DMS 273 (cell line): Measurements from ENCODE around the gene USP49.
A peak's percentile ranks its signal among the peaks of the same experiment; 100 is the strongest.

Experiments
- DNase-seq: peaks from one replicate; lab custom pipeline; 2025; ENCODE audit not compliant: unreplicated experiment; lab: John Stamatoyannopoulos, UW

USP49 gene

DNA sequence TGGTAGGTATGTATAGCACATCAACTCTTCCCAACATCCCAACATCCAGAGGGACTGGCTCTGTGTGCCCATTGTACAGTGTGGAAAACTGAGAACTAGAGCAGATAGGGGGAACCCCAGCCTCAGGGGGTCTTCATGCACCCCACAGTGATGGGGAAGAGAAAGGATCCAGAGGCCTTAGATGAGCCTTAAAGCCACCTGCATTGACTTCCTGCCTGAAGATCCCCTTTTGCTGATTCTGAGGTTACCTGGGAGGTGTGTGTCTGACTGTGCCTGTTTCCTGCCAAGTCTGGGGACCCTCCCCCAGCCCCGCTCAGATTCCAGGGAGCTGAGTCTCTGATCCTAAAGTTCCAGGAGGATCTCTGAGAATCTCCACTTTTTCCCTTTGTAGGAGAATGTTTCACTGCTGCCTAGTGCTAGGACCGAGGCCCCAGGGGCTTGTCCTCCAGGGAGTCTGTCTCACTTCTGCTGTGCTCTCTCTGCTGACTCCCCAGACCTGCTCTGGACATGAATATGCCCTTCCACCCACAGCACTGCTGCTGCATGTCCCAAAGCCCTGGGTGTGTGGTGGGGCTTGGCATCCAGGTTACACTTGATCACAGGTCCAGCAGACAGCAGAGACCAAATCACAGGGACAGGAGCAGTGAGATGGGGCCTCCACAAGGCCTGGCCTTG is 135.1 kb downstream of the USP49 start:
- no peak for DNase-seq

DNA sequence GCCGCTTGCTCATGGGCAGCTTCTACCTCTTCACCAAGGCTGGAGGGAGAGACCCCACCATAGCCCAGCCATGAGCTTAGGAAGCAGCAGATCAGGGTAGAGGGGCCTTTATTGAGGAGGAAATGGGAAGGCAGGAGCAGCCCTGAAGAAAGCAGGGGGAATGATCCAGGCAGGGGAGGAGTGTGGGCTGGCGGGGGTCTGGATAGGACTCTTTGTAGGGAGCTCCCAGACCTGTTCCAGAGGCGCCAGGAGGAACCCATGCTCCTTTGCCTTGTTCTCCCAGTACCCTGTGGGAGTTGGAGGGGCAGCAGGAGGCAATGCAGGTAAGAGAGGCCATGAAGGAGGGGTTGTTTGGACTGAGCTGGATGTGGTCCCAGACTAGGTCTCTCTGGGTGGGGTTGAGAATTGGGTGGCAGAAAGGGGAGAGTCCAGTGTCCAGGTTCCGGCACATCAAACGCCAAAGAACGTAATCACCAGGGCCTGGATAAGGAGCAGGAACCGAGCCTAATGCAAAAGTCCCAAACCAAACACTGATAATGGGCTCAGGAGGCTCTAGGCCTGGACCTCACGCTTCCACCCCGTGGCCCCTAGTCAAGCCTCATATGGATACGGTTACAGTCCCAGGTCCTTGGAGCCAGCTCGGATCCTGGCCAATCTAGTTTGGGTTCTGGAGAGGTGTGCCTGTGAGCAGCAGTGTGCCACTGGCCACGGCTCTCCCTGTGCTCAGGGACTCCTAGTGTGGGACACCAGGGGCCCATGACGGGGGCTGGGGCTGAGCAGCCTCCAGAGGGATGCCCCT is 135.9 kb downstream of the USP49 start:
- no peak for DNase-seq

DNA sequence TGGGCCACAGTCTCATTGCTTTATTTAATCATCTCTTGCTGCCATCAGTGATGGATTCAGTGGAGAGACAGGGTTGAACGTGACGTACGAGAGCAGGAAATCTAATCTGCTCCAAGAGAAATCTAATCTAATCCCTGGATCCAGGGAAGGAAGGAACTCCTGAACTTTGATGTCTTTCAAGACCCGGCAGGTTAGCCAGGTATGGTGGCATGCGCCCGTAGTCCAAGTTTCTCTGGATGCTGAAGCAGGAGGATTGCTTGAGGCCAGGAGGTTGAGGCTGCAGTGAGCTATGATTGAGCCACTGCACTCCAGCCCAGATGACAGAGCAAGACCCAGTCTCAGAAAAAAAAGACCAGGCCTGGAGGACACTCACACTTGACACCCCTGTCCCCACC is 136.5 kb downstream of the USP49 start:
- DNase-seq: no peak

- no peak for DNase-seq
Measured at GRCh38 chr6:41757931-41758640, 137.1 kb downstream of the USP49 start.

GRCh38 chr6:41757271-41757670 is 137.9 kb downstream of the USP49 start:
- DNase-seq: peak; percentile 77

GRCh38 chr6:41756354-41756753 is 138.8 kb downstream of the USP49 start:
- DNase-seq: peak; percentile 63

DNA sequence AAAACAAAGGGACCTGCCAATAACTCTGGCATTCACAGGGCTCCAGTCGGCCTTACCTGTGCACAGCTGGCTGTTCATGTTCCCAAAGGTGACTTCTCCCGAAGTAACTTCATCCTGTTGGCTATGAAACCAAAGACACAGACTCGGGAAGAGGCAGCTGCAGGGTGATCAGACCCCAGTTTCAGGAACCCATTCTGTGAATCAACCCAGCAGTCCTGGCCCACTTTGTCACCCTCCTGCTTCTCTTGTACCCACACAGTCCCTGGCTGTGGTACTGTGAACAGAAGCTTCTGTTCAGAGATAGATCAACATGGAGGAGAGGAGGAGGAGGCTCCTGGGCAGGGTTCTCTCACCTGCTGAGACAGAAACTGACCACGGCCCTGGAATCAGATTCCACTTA is 139.3 kb downstream of the USP49 start:
- DNase-seq: no peak

- DNase-seq: no peak
Measured at GRCh38 chr6:41750374-41750773, 144.8 kb downstream of the USP49 start.

DNA sequence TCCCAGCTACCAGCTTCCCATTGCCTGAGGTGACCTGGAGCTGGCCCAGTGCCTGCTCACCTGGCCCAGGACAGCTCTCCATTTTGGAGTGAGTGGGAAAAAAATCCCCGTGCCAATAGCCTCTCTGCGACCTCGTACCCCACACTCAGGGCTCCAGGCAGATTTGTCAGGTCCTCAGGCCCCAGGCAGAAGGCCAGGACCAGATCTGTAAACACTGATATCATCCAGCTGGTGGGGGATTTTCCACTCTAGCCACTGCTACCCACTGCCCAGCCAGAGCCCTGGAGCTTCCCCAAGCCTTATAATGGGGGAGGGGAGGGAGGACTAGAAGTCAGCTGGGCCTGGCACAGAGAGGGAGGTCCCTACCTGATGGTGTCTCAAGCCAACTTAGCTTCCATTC is 146.6 kb downstream of the USP49 start:
- no peak for DNase-seq

- no peak for DNase-seq
Measured at GRCh38 chr6:41748102-41748477, 147.1 kb downstream of the USP49 start.

DNA sequence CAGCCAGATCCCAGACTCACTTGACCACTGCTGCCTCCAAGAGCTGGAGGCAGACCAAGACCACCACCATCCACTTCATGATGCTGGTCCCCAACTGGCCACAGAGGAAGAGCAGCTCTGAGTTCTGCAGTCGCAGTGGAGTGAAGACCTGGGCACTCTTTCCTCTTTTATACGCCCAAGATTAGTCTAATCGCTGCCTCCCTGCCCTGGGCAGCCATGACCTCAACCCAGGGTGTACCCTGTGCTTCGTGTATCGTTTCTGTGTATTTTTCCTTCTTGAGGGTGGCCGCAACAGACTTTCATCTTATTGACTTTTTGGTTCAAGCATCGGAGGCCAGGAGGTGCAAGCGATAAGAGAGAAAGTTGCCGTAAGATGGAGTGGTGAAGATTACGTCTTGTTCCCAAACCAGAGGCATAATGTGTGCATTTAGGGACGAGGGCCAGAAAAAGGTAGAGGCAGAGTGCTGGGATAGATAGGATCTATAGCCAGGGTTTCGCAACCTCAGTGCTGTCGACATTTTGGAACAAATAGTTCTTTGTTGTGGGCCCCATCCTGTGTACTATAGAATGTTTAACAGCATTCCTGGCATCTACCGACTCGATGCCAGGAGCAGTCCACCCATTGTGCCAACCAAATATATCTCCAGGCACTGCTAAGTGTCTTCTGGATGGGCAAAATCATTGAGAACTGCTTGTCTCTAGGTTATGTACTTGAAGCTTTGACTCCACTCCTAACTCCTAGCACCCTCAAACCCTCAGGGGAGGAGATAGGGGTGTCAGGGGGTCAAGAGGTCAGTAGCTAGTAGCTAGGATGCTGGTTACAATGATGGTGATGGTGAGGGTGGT is 147.7 kb downstream of the USP49 start, which contains the start of gene PGC:
Gene PGC (minus strand): TSS at position 142 of the 846 bp plus-strand sequence. CDS start 63 bp downstream, at position 79.
- no peak for DNase-seq

DNA sequence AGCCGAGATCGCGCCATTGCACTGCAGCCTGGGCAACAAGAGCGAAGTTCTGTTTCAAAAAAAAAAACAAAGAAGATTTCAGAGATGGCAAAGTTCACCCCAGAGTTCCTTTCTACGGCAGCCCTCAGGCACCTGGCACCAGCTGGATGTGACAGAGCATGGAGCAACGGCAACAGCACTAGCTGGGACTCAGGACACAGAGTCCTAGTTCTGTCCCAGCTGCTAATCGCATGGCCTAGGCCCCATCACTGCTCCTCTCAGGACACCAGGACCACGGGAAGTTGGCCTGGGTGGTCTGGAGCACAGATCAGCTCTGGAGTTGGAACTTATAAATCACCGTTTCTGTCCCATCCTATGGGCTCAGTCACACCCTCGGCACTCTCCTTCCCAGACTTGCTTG is 149.1 kb downstream of the USP49 start:
- DNase-seq: no peak

GRCh38 chr6:41744236-41744787 is 150.9 kb downstream of the USP49 start:
- no peak for DNase-seq

- no peak for DNase-seq
Measured at GRCh38 chr6:41743406-41744235, 151.6 kb downstream of the USP49 start.

DNA sequence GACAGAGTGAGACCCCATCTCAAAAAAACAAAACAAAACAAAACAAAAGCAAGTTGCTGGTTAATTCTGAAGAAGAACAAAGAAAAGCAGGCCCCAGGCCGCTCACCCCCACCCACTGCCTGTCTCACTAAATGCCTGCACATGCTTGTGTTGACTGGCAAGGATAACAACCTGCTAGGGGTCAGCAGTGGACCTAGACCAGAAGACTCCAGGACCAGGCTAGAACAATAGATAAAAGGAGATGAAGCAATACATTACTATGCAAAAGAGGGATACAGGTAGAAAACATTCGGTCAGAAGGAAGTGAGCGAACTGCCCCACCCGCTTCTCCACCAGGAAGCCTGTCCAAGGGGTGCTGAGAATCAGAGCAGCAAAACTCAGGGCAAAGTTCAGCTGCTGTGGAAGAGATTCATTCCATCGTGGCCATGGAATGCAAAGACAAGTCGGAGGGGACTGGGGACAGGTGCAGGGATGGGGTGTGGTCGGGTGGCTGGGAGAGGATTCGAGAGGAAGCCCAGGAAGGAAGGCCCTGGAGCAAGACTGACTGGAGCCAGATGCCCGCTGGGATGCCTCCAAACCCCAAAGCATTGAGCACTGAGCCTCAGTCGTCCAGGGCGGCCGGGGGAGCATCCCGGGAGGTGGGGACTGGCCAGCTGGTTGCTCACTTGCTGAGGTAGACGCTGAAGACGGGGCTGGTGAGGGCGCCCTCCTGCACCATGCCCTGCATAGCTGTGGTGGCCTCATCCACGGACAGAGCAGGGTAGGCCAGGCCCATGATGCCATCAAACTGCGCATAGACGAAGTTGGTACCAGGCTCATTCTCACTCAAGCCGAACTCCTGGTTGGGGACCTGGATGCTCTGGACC is 153.3 kb downstream of the USP49 start:
- no peak for DNase-seq

- no peak for DNase-seq
Measured at GRCh38 chr6:41740366-41741162, 154.6 kb downstream of the USP49 start.
